Mucosa of descending colon (tissue), 3 donors: ENCODE measurements around the gene CYB561D1. TPM values are rescaled to one million over a fixed set of nuclear protein-coding genes. Genes with fewer than 3 reads are reported as not detected.
"Not testable (repeated sequence)": the region's sequence is repeated elsewhere in the genome, so short reads cannot be mapped to it uniquely, and the experiment has no call there.

Source experiments
- ATAC-seq: fragments of 200-7000 bp; cut with Tn5 transposase; one replicate; pipeline ENCODE4 v1.9.1; 2020; ENCODE audit warnings: mild to moderate bottlenecking, moderate library complexity
- DNase-seq, 3 donors: peaks; one replicate each; pipeline ENCODE4 v3.0.0-alpha.2; 2020
- H3K36me3 ChIP-seq: fragments of 200-600 bp; one replicate; pipeline ENCODE4 v1.8.0; 2021; ENCODE audit warnings: low read depth, mild to moderate bottlenecking
- H3K4me1 ChIP-seq: fragments of 200-600 bp; one replicate; pipeline ENCODE4 v1.8.0; 2021; ENCODE audit warnings: low read depth, mild to moderate bottlenecking
- H3K4me3 ChIP-seq: fragments of 200-600 bp; one replicate; pipeline ENCODE4 v1.8.0; 2021; ENCODE audit warnings: mild to moderate bottlenecking
- H3K9me3 ChIP-seq: fragments of 200-600 bp; one replicate; pipeline ENCODE4 v1.8.0; 2021; ENCODE audit warnings: mild to moderate bottlenecking
- CTCF ChIP-seq: fragments of 200-600 bp; IDR thresholded peaks from one replicate; pipeline ENCODE4 v1.8.0; 2022; ENCODE audit warnings: antibody characterized with exemption, mild to moderate bottlenecking
- intact Hi-C, 2 donors: fragments of 100-400 bp; cut with DNase I in 1 of 2; cut with micrococcal nuclease in 1 of 2; formaldehyde crosslinking; loops; one replicate each; pipeline versions ENCODE4 v1.11.0 to v1.11.1; 2022; cut with DNase I, micrococcal nuclease
- long read RNA-seq, 2 donors: library from polyadenylated mRNA; unstranded; transcript quantifications; one replicate each; pipeline ENCODE4 v2.0.0, GENCODE V29; 2019 to 2021
- total RNA-seq, 3 donors: library from RNA; stranded (reverse); fragmentation: NEBNext Ultra II Directional in 2 of 3; extraction: Animal tissue kit (Norgen Biotek cat#: 25700) in 2 of 3; gene quantifications; one replicate each; pipeline versions ENCODE4 v1.2.1 to v1.2.4, GENCODE V29; 2021 to 2023
- donor health status: DM: no; HTN: no; CAD: no; lungs with moderate emphysema.
- donor health status: DM: no; HTN: no; CAD: no.
- donor health status: DM: no; HTN: yes; CAD: no.

Gene CYB561D1
- 10 to 100 TPM; 16.0 to 18.7 (median 18.1) TPM for total RNA-seq
- long read RNA-seq, donor 1, full-length matches to known transcripts = 3 of 11 reads
- long read RNA-seq, donor 1, partial matches to known transcripts = 0 of 11 reads
- long read RNA-seq, donor 1, other reads (novel, unspliced or antisense) = 8 of 11 reads
- long read RNA-seq, donor 2, full-length matches to known transcripts = 1 of 3 reads
- long read RNA-seq, donor 2, partial matches to known transcripts = 0 of 3 reads
- long read RNA-seq, donor 2, other reads (novel, unspliced or antisense) = 2 of 3 reads

GRCh38 chr1:109493805-109494539, at the start of gene CYB561D1:
Gene CYB561D1, plus strand, starts transcription at chr1:109494094. Its CDS starts 46 bp downstream, at chr1:109494140.
- peak; percentile 86 to 93 (median 92) for DNase-seq
- intact Hi-C loops = loop anchor here in 1 of 2 donors (5.0 kb wide), 1 partner anchor 38 kb away; no protein-coding TSS in a partner anchor
- Histone ChIP-seq H3K4me1 (peaks cover 12% of the 10 kb centered on the region), H3K9me3 (no peaks in the 10 kb centered on the region), H3K36me3 (no peaks in the 10 kb centered on the region), H3K4me3 (peak within 1 kb of the TSS; percentile 67)
- peak; percentile 98 for TF ChIP-seq CTCF
- ATAC-seq = peak; percentile 98

- TF ChIP-seq CTCF = no peak
- ATAC-seq = no peak
- intact Hi-C loops = no loop called here
These were observed 49.5 kb upstream of the CYB561D1 start for GRCh38 chr1:109444346-109444745.

GRCh38 chr1:109445949-109446695, 47.8 kb upstream of the CYB561D1 start:
- H3K4me1 ChIP-seq, DNase-seq, H3K4me3 ChIP-seq, H3K36me3 ChIP-seq, H3K9me3 ChIP-seq, intact Hi-C loops, ATAC-seq: not testable (repeated sequence)

More at GRCh38 chr1:109444346-109444745, 49.5 kb upstream of the CYB561D1 start:
- Histone ChIP-seq H3K36me3 (no peaks in the 10 kb centered on the region), H3K9me3 (no peaks in the 10 kb centered on the region), H3K4me1 (no peaks in the 10 kb centered on the region), H3K4me3 (no peak overlapping the region)
- no peak for DNase-seq

- ATAC-seq (no peak), DNase-seq (no peak)
- no peaks in the 10 kb centered on the region for H3K9me3 ChIP-seq
- H3K4me3 ChIP-seq = no peak overlapping the region
- H3K36me3 ChIP-seq = no peaks in the 10 kb centered on the region
- intact Hi-C loops = no loop called here
- H3K4me1 ChIP-seq = no peaks in the 10 kb centered on the region
- no peak for TF ChIP-seq CTCF
These were observed 46.4 kb upstream of the CYB561D1 start for GRCh38 chr1:109447524-109447923.

- no peak for ATAC-seq
- intact Hi-C loops = no loop called here
These were observed 39.3 kb upstream of the CYB561D1 start for GRCh38 chr1:109454497-109455133.

More at GRCh38 chr1:109454497-109455133, 39.3 kb upstream of the CYB561D1 start:
- no peak for TF ChIP-seq CTCF
- H3K4me1 ChIP-seq = no peaks in the 10 kb centered on the region
- H3K4me3 ChIP-seq = no peak overlapping the region
- no peak for DNase-seq
- no peaks in the 10 kb centered on the region for H3K36me3 ChIP-seq
- peaks cover 5% of the 10 kb centered on the region for H3K9me3 ChIP-seq
